Activated CD4-positive, alpha-beta T cell treated with anti-CD3 and anti-CD28 coated beads, Interleukin-2, amount 10 ng/mL, durations not matched to agents 7 days and 5 days (primary cell): ENCODE results near the gene XXYLT1. TPM values are rescaled to one million over a fixed set of nuclear protein-coding genes. Genes with fewer than 3 reads are reported as not detected.
"Not testable (repeated sequence)": the region's sequence is repeated elsewhere in the genome, so short reads cannot be mapped to it uniquely, and the experiment has no call there.

Experiments
- CTCF ChIA-PET: fragments of 350-600 bp; sonication (Branson Sonifier 250); formaldehyde crosslinking; loops from one replicate; lab custom pipeline; 2021; ENCODE audit warnings: antibody characterized with exemption; lab: Charles Lee
- POLR2A ChIA-PET: fragments of 350-600 bp; sonication (Branson Sonifier 250); formaldehyde crosslinking; loops from one replicate; lab custom pipeline; 2021; ENCODE audit warnings: antibody characterized with exemption; lab: Charles Lee
- DNase-seq: peaks from one replicate; pipeline ENCODE4 v3.0.0-alpha.2; 2020
- H3K27ac Mint-ChIP-seq: one replicate; pipeline ENCODE4 v1.8.0; 2021; ENCODE audit warnings: mild to moderate bottlenecking, moderate library complexity, mixed read lengths
- H3K27me3 Mint-ChIP-seq: one replicate; pipeline ENCODE4 v1.8.0; 2021; ENCODE audit warnings: mixed read lengths
- H3K36me3 Mint-ChIP-seq: one replicate; pipeline ENCODE4 v1.8.0; 2021; ENCODE audit warnings: low read depth, mixed read lengths
- H3K4me1 Mint-ChIP-seq: one replicate; pipeline ENCODE4 v1.8.0; 2021; ENCODE audit warnings: mixed read lengths
- H3K4me3 Mint-ChIP-seq: one replicate; pipeline ENCODE4 v1.8.0; 2021; ENCODE audit warnings: mild to moderate bottlenecking, moderate library complexity, mixed read lengths
- H3K9me3 Mint-ChIP-seq: one replicate; pipeline ENCODE4 v1.8.0; 2021; ENCODE audit warnings: mixed read lengths
- total RNA-seq, 2 experiments: library from RNA; stranded (reverse); gene quantifications; one replicate each; pipeline ENCODE4 v1.2.3, GENCODE V29; 2021

Gene XXYLT1
- total RNA-seq, 2 experiments from 2014 or later = 7.7 to 7.8 TPM

DNA sequence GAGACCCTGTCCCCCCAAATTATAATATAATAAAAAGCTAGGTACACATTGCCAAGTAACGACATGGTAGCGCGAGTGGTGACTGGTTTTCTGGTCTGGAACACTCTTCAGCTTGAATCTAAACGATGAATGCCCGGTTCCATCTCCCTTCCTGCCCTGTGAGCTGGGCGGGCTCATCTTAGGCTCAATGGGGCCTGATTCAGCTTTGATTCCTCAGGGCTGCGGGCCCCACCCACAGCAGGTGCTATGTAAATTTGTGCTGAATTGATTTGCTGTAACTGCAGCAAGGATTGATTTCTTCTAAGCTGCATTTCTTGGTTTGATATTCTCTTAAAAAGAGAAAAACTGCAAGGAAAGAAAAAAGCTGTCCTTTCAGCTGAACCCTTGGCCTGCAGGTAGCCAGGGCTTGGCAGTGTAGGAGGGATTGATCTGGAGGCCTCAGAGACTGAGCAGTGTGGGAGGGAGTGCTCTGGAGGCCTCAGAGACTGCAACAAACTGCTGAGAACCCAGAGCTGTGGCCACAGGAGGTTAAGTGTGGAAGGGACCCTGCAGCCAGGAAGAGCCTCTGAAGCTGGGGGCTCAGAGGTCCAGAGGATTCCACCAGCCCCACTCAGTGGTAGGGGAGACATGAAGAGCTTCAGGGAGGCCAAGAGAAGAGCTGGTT lies 231.6 kb downstream of the XXYLT1 start:
- no peak overlapping the region for H3K27ac Mint-ChIP-seq
- no peak overlapping the region for H3K4me3 Mint-ChIP-seq
- H3K9me3 Mint-ChIP-seq = no peaks in the 10 kb centered on the region
- ChIA-PET CTCF (no interaction called here), POLR2A (no interaction called here)
- H3K4me1 Mint-ChIP-seq = no peaks in the 10 kb centered on the region
- H3K27me3 Mint-ChIP-seq = peaks cover 6% of the 10 kb centered on the region
- H3K36me3 Mint-ChIP-seq = no peaks in the 10 kb centered on the region
- DNase-seq = no peak

DNA sequence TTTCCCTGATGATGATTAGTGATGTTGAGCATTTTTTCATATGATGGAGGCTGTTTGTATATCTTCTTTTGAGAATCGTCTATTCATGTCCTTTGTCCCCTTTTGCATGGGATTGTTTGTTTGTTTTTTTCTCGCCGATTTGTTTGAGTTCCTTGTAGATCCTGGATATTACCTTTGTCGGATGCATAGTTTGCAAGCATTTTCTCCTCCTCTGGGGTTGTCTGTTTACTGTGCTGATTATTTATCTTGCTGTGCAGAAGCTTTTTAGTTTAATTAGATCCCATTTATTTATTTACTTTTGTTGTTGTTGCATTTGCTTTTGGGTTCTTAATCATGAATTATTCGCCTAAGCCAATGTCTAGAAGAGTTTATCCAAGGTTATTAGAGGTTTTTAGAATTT lies 232.8 kb downstream of the XXYLT1 start:
- DNase-seq = no peak
- Mint-ChIP-seq H3K36me3 (no peaks in the 10 kb centered on the region), H3K4me1 (no peaks in the 10 kb centered on the region), H3K27me3 (peaks cover 6% of the 10 kb centered on the region), H3K4me3 (no peak overlapping the region), H3K27ac (no peak overlapping the region), H3K9me3 (no peaks in the 10 kb centered on the region)
- ChIA-PET POLR2A (no interaction called here), CTCF (no interaction called here)

DNA sequence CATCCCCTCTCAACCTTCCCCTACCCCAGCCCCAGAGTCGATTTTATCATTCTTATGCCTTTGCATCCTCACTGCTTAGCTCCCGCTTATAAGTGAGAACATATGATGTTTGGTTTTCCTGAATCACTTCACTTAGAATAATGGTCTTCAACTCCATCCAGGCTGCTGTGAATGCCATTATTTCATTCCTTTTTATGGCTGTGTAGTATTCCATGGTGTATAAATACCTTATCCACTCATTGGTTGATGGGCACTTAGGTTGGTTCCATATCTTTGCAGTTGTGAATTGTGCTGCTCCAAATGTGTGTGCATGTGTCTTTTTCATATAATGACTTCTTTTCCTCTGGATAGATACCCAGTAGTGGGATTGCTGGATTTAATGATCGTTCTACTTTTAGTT lies 233.4 kb downstream of the XXYLT1 start:
- CTCF ChIA-PET, H3K9me3 Mint-ChIP-seq, H3K27ac Mint-ChIP-seq, H3K4me1 Mint-ChIP-seq, POLR2A ChIA-PET, H3K27me3 Mint-ChIP-seq, H3K4me3 Mint-ChIP-seq, DNase-seq, H3K36me3 Mint-ChIP-seq: not testable (repeated sequence)

- Mint-ChIP-seq H3K4me3 (no peak overlapping the region), H3K9me3 (no peaks in the 10 kb centered on the region), H3K27ac (no peak overlapping the region), H3K27me3 (peaks cover 6% of the 10 kb centered on the region), H3K4me1 (no peaks in the 10 kb centered on the region), H3K36me3 (no peaks in the 10 kb centered on the region)
- ChIA-PET CTCF (interaction anchor here (0.6 kb wide), 1 partner anchor 148 kb away, joined by 3 read pairs; no protein-coding TSS in a partner anchor), POLR2A (no interaction called here)
- DNase-seq = no peak
These were observed 234.0 kb downstream of the XXYLT1 start for GRCh38 chr3:195036974-195037373.

DNA sequence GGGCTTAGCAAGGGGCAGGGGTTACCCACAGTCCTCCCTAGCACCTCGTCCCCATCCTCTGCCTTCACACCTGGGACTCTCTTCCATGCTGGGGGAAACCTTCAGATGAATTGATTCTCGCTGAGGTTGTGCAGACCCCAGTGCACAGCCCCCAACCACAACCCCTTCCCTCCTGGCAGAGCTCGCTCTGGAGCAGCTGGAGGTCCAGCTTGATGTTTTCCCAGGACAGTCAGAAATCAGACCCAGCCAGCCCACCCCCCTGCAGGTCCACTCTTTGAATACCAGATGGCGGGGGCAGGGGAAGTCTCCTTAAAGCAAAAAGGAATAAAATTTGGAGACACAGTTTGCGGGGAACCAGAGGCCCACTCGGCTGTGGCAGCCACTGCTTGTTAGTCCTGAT lies 234.4 kb downstream of the XXYLT1 start:
- CTCF ChIA-PET = interaction anchor here (0.6 kb wide), 1 partner anchor 148 kb away, joined by 3 read pairs; no protein-coding TSS in a partner anchor
- H3K27me3 Mint-ChIP-seq = peaks cover 6% of the 10 kb centered on the region
- H3K27ac Mint-ChIP-seq = no peak overlapping the region
- DNase-seq = no peak
- H3K4me3 Mint-ChIP-seq = no peak overlapping the region
- H3K9me3 Mint-ChIP-seq = no peaks in the 10 kb centered on the region
- no peaks in the 10 kb centered on the region for H3K4me1 Mint-ChIP-seq
- H3K36me3 Mint-ChIP-seq = no peaks in the 10 kb centered on the region
- POLR2A ChIA-PET = no interaction called here

DNA sequence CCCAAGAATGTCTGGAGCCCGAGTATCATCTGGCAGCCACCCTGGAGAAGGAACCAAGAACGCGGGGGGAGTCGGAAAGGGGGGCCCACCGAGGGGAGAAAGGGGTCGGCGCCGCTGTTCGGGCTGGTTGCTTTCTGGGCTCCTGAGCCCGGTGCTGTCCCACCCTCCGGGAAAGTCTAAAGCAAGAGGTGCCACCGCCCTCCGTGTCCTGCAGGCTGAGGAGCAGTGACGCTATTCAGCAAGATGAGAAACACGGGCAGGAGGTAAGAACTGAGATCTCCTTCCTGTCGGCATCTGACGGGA lies 234.8 kb downstream of the XXYLT1 start:
- CTCF ChIA-PET = no interaction called here
- POLR2A ChIA-PET = no interaction called here
- no peak for DNase-seq
- H3K4me1 Mint-ChIP-seq = no peaks in the 10 kb centered on the region
- H3K4me3 Mint-ChIP-seq = no peak overlapping the region
- no peaks in the 10 kb centered on the region for H3K9me3 Mint-ChIP-seq
- H3K27me3 Mint-ChIP-seq = peaks cover 6% of the 10 kb centered on the region
- H3K36me3 Mint-ChIP-seq = no peaks in the 10 kb centered on the region
- H3K27ac Mint-ChIP-seq = no peak overlapping the region

DNA sequence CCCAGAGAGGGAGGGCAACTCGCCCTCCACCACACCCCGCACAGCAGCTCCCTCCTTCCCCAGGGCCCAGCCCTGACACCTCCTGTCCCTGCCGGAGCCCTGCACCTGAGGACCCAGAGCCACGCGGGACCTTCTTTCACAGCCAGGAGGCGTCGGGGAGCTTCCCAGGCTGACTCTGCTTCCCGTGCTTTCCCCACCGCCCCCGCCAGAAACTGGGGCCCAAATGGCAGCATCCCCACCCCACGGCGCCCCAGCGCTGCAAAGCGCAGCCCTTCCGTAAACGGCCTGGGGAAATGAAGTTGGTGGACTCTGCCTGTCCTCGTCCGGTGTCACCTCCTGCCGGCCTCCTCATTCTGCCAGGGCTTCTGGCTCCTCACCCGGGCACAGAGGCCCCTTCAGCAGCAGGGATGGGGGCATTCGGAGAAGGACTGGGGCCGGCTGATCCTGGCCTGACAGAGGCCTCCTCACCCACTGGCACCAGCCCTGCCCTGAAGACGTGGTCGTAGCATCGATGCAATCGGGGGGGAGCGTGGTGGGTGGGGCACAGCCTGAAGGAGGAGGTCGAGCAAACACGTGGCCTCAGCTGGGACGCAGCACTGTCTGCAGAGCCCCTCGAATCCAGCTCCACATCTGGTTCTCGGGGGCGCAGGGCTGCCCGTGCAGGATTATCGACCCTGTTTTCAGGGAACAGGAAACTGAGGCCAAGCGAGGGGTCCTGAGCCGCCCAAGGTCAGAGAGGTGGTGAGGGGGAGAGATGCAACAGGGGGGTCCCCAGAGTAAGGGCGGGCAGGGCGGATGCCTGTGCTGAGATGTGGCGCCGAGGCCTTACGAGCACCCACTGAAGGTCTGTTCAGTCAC lies 235.4 kb downstream of the XXYLT1 start:
- Mint-ChIP-seq H3K4me3 (no peak overlapping the region), H3K27me3 (peaks cover 6% of the 10 kb centered on the region), H3K9me3 (no peaks in the 10 kb centered on the region), H3K36me3 (no peaks in the 10 kb centered on the region), H3K4me1 (no peaks in the 10 kb centered on the region), H3K27ac (no peak overlapping the region)
- POLR2A ChIA-PET = no interaction called here
- CTCF ChIA-PET = no interaction called here
- DNase-seq = no peak

GRCh38 chr3:195034541-195034940 lies 236.4 kb downstream of the XXYLT1 start:
- DNase-seq = no peak
- ChIA-PET CTCF (no interaction called here), POLR2A (no interaction called here)
- H3K9me3 Mint-ChIP-seq = no peaks in the 10 kb centered on the region
- H3K36me3 Mint-ChIP-seq = no peaks in the 10 kb centered on the region
- peaks cover 6% of the 10 kb centered on the region for H3K27me3 Mint-ChIP-seq
- no peak overlapping the region for H3K4me3 Mint-ChIP-seq
- H3K4me1 Mint-ChIP-seq = no peaks in the 10 kb centered on the region
- no peak overlapping the region for H3K27ac Mint-ChIP-seq

- no peak overlapping the region for H3K27ac Mint-ChIP-seq
- peaks cover 6% of the 10 kb centered on the region for H3K27me3 Mint-ChIP-seq
- DNase-seq = no peak
- ChIA-PET CTCF (no interaction called here), POLR2A (no interaction called here)
- no peaks in the 10 kb centered on the region for H3K4me1 Mint-ChIP-seq
- H3K36me3 Mint-ChIP-seq = no peaks in the 10 kb centered on the region
- no peaks in the 10 kb centered on the region for H3K9me3 Mint-ChIP-seq
- H3K4me3 Mint-ChIP-seq = no peak overlapping the region
These were observed 236.9 kb downstream of the XXYLT1 start for GRCh38 chr3:195034101-195034500.

- H3K27ac Mint-ChIP-seq = no peak overlapping the region
- no peak for DNase-seq
- CTCF ChIA-PET = interaction anchor here (0.6 kb wide), 1 partner anchor 391 kb away, joined by 3 read pairs; no protein-coding TSS in a partner anchor
These were observed 237.3 kb downstream of the XXYLT1 start for GRCh38 chr3:195033531-195034091.

DNA sequence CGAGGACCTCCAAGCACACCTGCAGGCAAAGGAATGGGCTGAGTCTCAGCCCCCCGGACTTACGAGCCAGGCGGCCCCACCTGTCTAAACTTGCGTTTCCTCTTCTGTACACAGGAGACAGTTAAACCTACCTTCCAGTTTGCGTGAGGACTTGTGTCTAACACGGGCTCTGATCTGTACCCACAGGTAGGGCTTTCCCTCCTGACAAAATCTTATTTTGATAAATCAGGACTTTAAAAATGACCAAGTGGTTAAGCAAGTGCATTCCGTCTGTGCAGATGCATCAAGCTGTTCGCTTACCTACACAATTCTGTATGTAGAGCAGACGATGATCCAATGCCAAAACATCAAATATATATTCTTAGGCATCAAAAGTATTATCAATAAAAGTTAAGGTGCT lies 238.0 kb downstream of the XXYLT1 start:
- no peaks in the 10 kb centered on the region for H3K4me1 Mint-ChIP-seq
- CTCF ChIA-PET = interaction anchor here (0.6 kb wide), 1 partner anchor 391 kb away, joined by 3 read pairs; no protein-coding TSS in a partner anchor
- POLR2A ChIA-PET = no interaction called here
- H3K27me3 Mint-ChIP-seq = peaks cover 4% of the 10 kb centered on the region
- DNase-seq = no peak
- H3K27ac Mint-ChIP-seq = no peak overlapping the region
- H3K9me3 Mint-ChIP-seq = no peaks in the 10 kb centered on the region
- no peaks in the 10 kb centered on the region for H3K36me3 Mint-ChIP-seq
- H3K4me3 Mint-ChIP-seq = no peak overlapping the region

More at GRCh38 chr3:195033531-195034091, 237.3 kb downstream of the XXYLT1 start:
- POLR2A ChIA-PET = no interaction called here
- Mint-ChIP-seq H3K4me3 (no peak overlapping the region), H3K36me3 (no peaks in the 10 kb centered on the region), H3K27me3 (peaks cover 6% of the 10 kb centered on the region), H3K4me1 (no peaks in the 10 kb centered on the region), H3K9me3 (no peaks in the 10 kb centered on the region)

DNA sequence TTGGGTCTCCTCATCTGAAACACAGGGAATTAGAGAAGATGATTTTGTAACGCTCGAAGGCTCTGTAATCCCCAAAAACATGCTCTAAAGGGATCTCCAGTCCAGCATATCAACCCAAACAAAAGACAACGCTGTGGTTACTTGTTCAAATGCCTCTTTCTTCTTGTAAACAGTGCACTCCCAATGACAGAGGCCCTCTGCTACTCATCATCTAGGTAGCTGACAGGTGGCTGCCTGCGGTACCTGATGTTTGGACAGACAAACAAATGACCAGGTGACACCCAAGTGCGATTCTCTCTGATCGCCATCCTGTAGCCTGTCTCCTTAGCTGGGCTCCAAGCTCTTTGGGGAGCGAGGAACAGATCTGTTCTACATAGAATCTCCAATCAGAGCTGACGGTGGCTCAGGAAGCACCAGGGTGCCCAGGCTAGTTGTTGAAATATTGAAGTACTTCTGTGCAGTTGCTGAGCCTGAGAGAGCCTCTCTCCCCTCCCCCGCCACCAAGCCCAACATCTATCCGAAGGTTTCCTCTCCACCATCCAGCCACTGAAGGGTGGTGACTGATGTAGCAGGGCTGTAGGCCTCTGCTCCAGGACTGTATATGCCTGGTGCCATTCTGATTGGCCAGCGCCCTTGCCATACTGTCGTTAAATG lies 238.7 kb downstream of the XXYLT1 start:
- H3K36me3 Mint-ChIP-seq = no peaks in the 10 kb centered on the region
- POLR2A ChIA-PET = no interaction called here
- no peak for DNase-seq
- no peak overlapping the region for H3K4me3 Mint-ChIP-seq
- H3K4me1 Mint-ChIP-seq = no peaks in the 10 kb centered on the region
- H3K9me3 Mint-ChIP-seq = no peaks in the 10 kb centered on the region
- CTCF ChIA-PET = interaction anchor here (1.1 kb wide), 1 partner anchor 11 kb away, joined by 3 read pairs; no protein-coding TSS in a partner anchor
- H3K27ac Mint-ChIP-seq = no peak overlapping the region
- no peaks in the 10 kb centered on the region for H3K27me3 Mint-ChIP-seq

- POLR2A ChIA-PET = no interaction called here
- no peaks in the 10 kb centered on the region for H3K9me3 Mint-ChIP-seq
- no peaks in the 10 kb centered on the region for H3K27me3 Mint-ChIP-seq
- no peak for DNase-seq
- H3K4me3 Mint-ChIP-seq = no peak overlapping the region
- no peak overlapping the region for H3K27ac Mint-ChIP-seq
- no peaks in the 10 kb centered on the region for H3K36me3 Mint-ChIP-seq
- no peaks in the 10 kb centered on the region for H3K4me1 Mint-ChIP-seq
- CTCF ChIA-PET = interaction anchor here (1.1 kb wide), 1 partner anchor 10 kb away, joined by 3 read pairs; no protein-coding TSS in a partner anchor
These were observed 239.4 kb downstream of the XXYLT1 start for GRCh38 chr3:195031574-195032003.
